Activated T-helper 1 cell treated with anti-CD3 and anti-CD28 coated beads, Interleukin-12 subunit alpha, Interleukin-12 subunit beta, Interleukin-2, Interleukin-4 antibody, amounts not matched to agents 30 ng/mL and 10 ng/mL and 1 ng/mL, durations not matched to agents 14 hours and 24 hours and 36 hours (primary cell): ENCODE measurements around the gene UGT3A1. TPM values are rescaled to one million over a fixed set of nuclear protein-coding genes. Genes with fewer than 3 reads are reported as not detected.

ENCODE experiments used
- total RNA-seq: library from RNA; stranded (reverse); gene quantifications from 2 replicates; pipeline ENCODE4 v1.2.3, GENCODE V29; 2022

Gene UGT3A1
- total RNA-seq, 1 donor from 2014 or later: not detected

Other genes starting within 250 kb of the UGT3A1 start
- 47.2 and 50.8 TPM in 2 replicates for gene IL7R, start 134.5 kb downstream of the UGT3A1 start, total RNA-seq
- gene CAPSL, start 52.8 kb downstream of the UGT3A1 start, total RNA-seq: not detected in 2 replicates
- gene UGT3A2, start 75.5 kb upstream of the UGT3A1 start, total RNA-seq: not detected in 2 replicates
- gene LMBRD2, start 160.5 kb upstream of the UGT3A1 start, total RNA-seq: 8.9 and 12.3 TPM in 2 replicates
- gene SKP2, start 160.7 kb upstream of the UGT3A1 start, total RNA-seq: 54.6 and 61.2 TPM in 2 replicates